IPS DF 6.9 (cell line): ENCODE data around the gene ALG14.
A peak's percentile ranks its signal among the peaks of the same experiment; 100 is the strongest.

Source experiments
- DNase-seq: peaks from one replicate; pipeline ENCODE4 v3.0.0-alpha.2; 2013; ENCODE audit warnings: low read depth, low spot score
- H3K27ac ChIP-seq: one replicate; pipeline ENCODE4 v1.5.1; 2013; ENCODE audit warnings: low read length, control low read depth
- H3K27me3 ChIP-seq: 2 replicates; pipeline ENCODE4 v1.6.1; 2013; ENCODE audit warnings: mild to moderate bottlenecking, low read length; ENCODE audit not compliant: control insufficient read depth, insufficient read depth
- H3K36me3 ChIP-seq: 2 replicates; pipeline ENCODE4 v1.6.1; 2013; ENCODE audit warnings: low read length; ENCODE audit not compliant: control insufficient read depth, insufficient read depth
- H3K4me1 ChIP-seq: 2 replicates; pipeline ENCODE4 v1.6.1; 2013; ENCODE audit warnings: low read length; ENCODE audit not compliant: control insufficient read depth, insufficient read depth
- H3K4me3 ChIP-seq: 2 replicates; pipeline ENCODE4 v1.5.1; 2013; ENCODE audit warnings: mild to moderate bottlenecking, low read length
- H3K9me3 ChIP-seq: 2 replicates; pipeline ENCODE4 v1.6.1; 2013; ENCODE audit warnings: low read length, inconsistent platforms; ENCODE audit not compliant: control insufficient read depth, insufficient read depth
- WGBS: extraction: QIAGEN DNeasy Blood & Tissue Kit; methylation state at CpG from one replicate; pipeline ENCODE4 v1.1.7; 2013; ENCODE audit warnings: mixed read lengths, missing lambda C conversion rate; ENCODE audit not compliant: insufficient read length, insufficient coverage; 5-methylcytosine and 5-hydroxymethylcytosine counted together

The ALG14 gene

DNA sequence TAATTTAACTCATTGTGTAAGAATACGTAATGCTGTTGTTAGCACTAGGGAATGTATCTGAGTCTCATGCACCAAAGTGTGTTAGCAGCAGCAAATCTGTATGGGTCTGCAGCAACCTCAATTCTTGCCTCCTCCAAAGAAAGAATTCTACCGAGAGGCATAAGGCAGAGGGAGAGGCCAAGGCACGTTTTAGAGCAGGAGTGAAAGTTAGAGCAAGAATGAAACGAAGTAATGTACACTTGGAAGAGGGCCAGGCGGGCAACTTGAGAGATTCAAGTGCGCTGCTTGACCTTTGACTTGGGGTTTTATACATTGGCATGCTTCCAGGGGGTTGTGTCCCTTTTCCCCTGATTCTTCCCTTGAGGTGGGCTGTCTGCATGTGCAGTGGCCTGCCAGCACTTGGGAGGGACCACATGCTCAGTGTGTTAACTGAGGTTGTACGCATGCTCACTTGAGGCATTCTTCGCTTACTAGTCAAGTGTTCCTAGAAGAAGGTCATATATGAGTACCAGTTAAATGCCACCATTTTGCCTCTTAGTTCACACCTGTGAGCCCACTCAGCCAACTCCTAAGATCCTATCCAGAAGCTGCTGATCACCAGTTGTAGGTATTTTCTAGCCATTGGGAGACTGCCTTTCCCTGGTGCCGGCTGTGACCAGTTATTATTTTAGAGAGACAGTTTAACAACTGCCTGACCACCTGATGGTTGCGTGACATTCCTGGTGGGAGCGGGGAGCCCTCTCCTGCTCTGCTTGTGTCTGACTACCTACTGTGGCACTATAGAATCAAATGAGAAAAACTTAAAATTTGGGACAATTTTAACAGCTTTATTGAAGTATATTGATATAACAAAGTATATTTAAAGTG, 143.2 kb downstream of the ALG14 start:
- H3K4me3 ChIP-seq = no peak overlapping the region
- no CpG with 5 or more reads among the region's 11 CpGs for WGBS
- no peak overlapping the region for H3K27ac ChIP-seq

GRCh38 chr1:94928293-94928939, 144.3 kb downstream of the ALG14 start:
- no peak for DNase-seq
- no peak overlapping the region for H3K27ac ChIP-seq

More for the DNA sequence above, 143.2 kb downstream of the ALG14 start:
- H3K27me3 ChIP-seq = no peaks in the 10 kb centered on the region
- no peaks in the 10 kb centered on the region for H3K36me3 ChIP-seq
- H3K4me1 ChIP-seq = peaks cover 5% of the 10 kb centered on the region; the same call in 1 of the 2 replicates
- no peaks in the 10 kb centered on the region for H3K9me3 ChIP-seq
- no peak for DNase-seq

DNA sequence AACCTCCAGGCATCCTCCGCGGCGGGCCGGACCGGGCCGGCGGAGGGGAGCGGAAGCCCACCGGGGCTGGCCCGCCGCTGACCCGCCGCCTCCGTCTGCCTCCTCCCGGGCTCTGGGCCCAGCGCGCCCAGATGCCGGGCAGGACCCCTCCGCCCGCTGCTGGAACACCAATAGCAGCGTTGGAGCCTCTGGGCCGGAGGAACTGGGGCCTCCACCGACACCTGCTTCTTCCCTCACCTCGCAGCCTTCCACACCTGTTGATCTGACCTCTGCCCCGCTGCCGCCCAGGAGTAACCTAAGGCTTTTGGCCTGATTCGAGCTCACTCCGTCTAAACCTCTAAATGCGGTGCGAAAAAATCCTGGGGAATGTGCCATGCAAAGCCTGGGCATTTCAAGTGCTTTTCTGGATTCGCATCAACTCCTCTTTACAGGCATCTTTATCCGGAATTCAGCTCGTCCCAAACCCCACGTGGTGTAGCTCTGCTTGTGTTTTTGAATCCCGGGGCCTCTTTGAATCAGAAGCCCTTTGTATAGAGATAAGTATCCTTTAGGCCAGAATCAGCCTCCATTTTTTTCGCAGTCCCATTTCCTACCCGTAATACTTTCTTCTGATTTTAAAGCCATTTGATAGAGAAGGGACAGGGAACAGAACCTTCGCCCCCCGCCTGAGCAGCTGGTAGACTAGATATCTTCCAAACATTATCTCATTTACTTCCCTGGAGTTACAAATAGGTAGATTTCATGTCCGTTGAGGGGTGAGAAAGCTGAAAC, 145.2 kb downstream of the ALG14 start:
- Histone ChIP-seq H3K4me1 (peaks cover 5% of the 10 kb centered on the region; the same call in 1 of the 2 replicates), H3K36me3 (no peaks in the 10 kb centered on the region), H3K4me3 (peak overlapping the region; percentile 77; the same call in 1 of the 2 replicates), H3K27me3 (no peaks in the 10 kb centered on the region), H3K27ac (no peak overlapping the region), H3K9me3 (no peaks in the 10 kb centered on the region)
- no CpG with 5 or more reads among the region's 40 CpGs for WGBS
- DNase-seq = no peak

More at GRCh38 chr1:94928293-94928939, 144.3 kb downstream of the ALG14 start:
- WGBS = no CpG with 5 or more reads among the region's 7 CpGs
- peaks cover 5% of the 10 kb centered on the region; the same call in 1 of the 2 replicates for H3K4me1 ChIP-seq
- H3K9me3 ChIP-seq = no peaks in the 10 kb centered on the region
- H3K27me3 ChIP-seq = no peaks in the 10 kb centered on the region
- no peak overlapping the region; the same call in 1 of the 2 replicates for H3K4me3 ChIP-seq
- H3K36me3 ChIP-seq = no peaks in the 10 kb centered on the region

DNA sequence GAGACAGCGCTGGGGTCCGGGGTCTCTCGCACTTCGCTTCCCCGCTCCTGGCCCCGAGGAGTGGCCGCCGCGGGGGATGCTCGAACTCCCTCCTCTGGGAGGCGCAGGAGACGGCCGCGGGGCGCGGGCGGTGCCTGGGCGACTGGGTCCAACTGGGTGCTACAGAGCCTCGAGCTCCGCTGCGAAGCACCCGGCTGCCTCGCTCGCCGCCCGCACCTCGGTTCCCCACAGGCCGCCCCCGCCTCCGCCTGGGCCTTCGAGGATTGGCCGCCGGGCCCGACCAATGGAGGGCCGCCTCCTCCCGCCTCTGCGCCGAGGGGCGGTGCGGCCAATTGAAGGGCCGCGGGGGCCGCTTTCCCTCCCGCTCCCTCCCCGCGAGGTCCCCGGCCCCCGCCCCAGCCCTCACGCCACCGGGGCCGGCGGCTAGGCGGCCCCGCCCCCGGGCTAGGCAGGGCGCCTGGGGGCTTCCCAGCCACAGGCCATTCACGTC, 145.8 kb downstream of the ALG14 start, which contains the start of gene CNN3:
Gene CNN3 (minus strand): TSS at position 196 of the 490 bp plus-strand sequence. CDS start 216 bp downstream, outside the sequence.
- H3K27ac ChIP-seq = no peak within 1 kb of the TSS
- no CpG with 5 or more reads among the region's 57 CpGs for WGBS
- H3K36me3 ChIP-seq = no peaks in the 10 kb centered on the region
- no peaks in the 10 kb centered on the region for H3K9me3 ChIP-seq
- peaks cover 5% of the 10 kb centered on the region; the same call in 1 of the 2 replicates for H3K4me1 ChIP-seq
- peak; percentile 55 for DNase-seq
- peak within 1 kb of the TSS; percentile 77 for H3K4me3 ChIP-seq
- H3K27me3 ChIP-seq = no peaks in the 10 kb centered on the region

DNA sequence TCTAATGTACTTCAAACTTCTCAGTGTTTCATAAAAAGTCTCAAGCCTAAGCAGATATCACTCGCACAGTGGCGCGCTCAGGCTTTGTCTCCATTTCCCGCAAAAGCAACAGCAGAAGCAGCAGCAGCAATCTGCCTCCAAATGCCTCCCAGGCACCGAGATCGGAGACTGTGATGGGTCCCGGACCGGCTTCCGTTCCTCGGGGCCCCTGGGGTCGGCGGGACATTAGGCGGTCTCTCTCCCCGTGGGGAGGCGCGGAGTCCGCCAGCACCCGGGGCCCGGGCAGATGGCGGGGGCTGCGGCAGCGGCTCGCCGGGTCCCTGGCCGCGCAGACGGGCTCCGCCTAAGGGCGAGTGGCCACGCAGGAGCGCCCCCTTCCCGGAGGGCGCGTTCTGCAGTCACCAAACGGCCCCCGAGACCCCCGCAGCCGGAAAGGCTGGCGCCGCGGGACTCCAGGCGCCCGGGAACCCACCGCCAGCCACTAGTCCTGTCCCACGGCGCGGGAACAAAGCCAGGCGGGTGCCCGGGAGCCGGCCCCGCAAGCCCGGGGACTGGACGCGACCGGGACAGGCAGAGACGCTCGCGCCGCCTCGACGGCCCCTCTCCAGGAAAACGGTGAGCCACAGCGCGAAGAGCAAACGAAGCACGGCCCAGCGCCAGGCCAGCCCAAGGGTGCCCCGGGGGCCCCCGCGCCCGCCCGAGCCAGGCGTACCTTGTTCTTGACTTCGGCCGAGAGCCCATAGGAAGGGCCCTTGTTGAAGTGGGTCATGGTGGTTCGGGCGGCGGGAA, 146.4 kb downstream of the ALG14 start:
- no peak overlapping the region for H3K27ac ChIP-seq
- no peaks in the 10 kb centered on the region for H3K27me3 ChIP-seq
- no peaks in the 10 kb centered on the region for H3K36me3 ChIP-seq
- WGBS = no CpG with 5 or more reads among the region's 78 CpGs
- H3K4me1 ChIP-seq = peaks cover 5% of the 10 kb centered on the region; the same call in 1 of the 2 replicates
- H3K9me3 ChIP-seq = no peaks in the 10 kb centered on the region
- DNase-seq = no peak
- H3K4me3 ChIP-seq = peak overlapping the region; percentile 77

GRCh38 chr1:94925561-94926125, 147.1 kb downstream of the ALG14 start:
- no CpG with 5 or more reads among the region's 23 CpGs for WGBS
- no peaks in the 10 kb centered on the region for H3K36me3 ChIP-seq
- DNase-seq = peak; percentile 89
- peak overlapping the region; percentile 77; the same call in 1 of the 2 replicates for H3K4me3 ChIP-seq
- peaks cover 5% of the 10 kb centered on the region; the same call in 1 of the 2 replicates for H3K4me1 ChIP-seq
- H3K27ac ChIP-seq = no peak overlapping the region
- no peaks in the 10 kb centered on the region for H3K9me3 ChIP-seq
- no peaks in the 10 kb centered on the region for H3K27me3 ChIP-seq

- Histone ChIP-seq H3K27me3 (no peaks in the 10 kb centered on the region), H3K9me3 (no peaks in the 10 kb centered on the region), H3K36me3 (no peaks in the 10 kb centered on the region), H3K4me3 (peak overlapping the region; percentile 77; the same call in 1 of the 2 replicates), H3K4me1 (peaks cover 6% of the 10 kb centered on the region; the same call in 1 of the 2 replicates), H3K27ac (no peak overlapping the region)
- WGBS = no CpG with 5 or more reads among the region's 2 CpGs
- DNase-seq = no peak
Measured at GRCh38 chr1:94925004-94925403, 147.7 kb downstream of the ALG14 start.
